Lung (tissue), 12 donors: ENCODE data around the gene TMEM221. TPM values are rescaled to one million over a fixed set of nuclear protein-coding genes. Genes with fewer than 3 reads are reported as not detected.

ENCODE experiments used
- ATAC-seq: fragments of 200-7000 bp; cut with Tn5 transposase; one replicate; pipeline ENCODE4 v1.9.1; 2020; ENCODE audit warnings: moderate number of reproducible peaks; ENCODE audit not compliant: insufficient read depth, low FRiP score
- DNase-seq, 3 donors: peaks; one replicate each; pipeline ENCODE4 v3.0.0-alpha.2; 2013 to 2017
- H3K27ac ChIP-seq, 2 donors: one replicate each; pipeline ENCODE4 v1.5.1; 2013; ENCODE audit warnings: mild to moderate bottlenecking in 2 of 2, moderate library complexity in 2 of 2, control low read depth in 1 of 2, inconsistent platforms in 1 of 2, low read depth in 1 of 2, low read length in 1 of 2
- H3K27me3 ChIP-seq, 3 donors: one replicate each; pipeline ENCODE4 v1.5.1; 2013; ENCODE audit warnings: low read length in 2 of 3; ENCODE audit not compliant: control insufficient read depth in 3 of 3, insufficient read depth in 3 of 3
- H3K36me3 ChIP-seq, 4 donors: one replicate each; pipeline ENCODE4 v1.5.1; 2013; ENCODE audit warnings: low read length in 4 of 4, mild to moderate bottlenecking in 1 of 4, moderate library complexity in 1 of 4; ENCODE audit not compliant: control insufficient read depth in 4 of 4, insufficient read depth in 4 of 4
- H3K4me1 ChIP-seq, 5 donors: one replicate each; pipeline ENCODE4 v1.5.1; 2013; ENCODE audit warnings: low read length in 5 of 5, mild to moderate bottlenecking in 2 of 5, moderate library complexity in 1 of 5; ENCODE audit not compliant: control insufficient read depth in 5 of 5, insufficient read depth in 5 of 5
- H3K4me3 ChIP-seq: one replicate; pipeline ENCODE4 v1.5.1; 2013; ENCODE audit warnings: mild to moderate bottlenecking, control low read depth, moderate library complexity
- H3K9ac ChIP-seq, 2 donors: one replicate each; pipeline ENCODE4 v1.5.1; 2013; ENCODE audit warnings: low read length in 2 of 2, control low read depth in 1 of 2; ENCODE audit not compliant: insufficient read depth in 1 of 2
- H3K9me3 ChIP-seq, 4 donors: one replicate each; pipeline ENCODE4 v1.5.1; 2013; ENCODE audit warnings: low read length in 3 of 4, mild to moderate bottlenecking in 1 of 4, moderate library complexity in 1 of 4; ENCODE audit not compliant: control insufficient read depth in 4 of 4, insufficient read depth in 3 of 4
- CTCF ChIP-seq: IDR thresholded peaks from 2 replicates; pipeline ENCODE4 v1.5.1; 2012; ENCODE audit warnings: mild to moderate bottlenecking; ENCODE audit errors: control extremely low read depth, extremely low read depth
- WGBS, 2 donors: extraction: QIAGEN DNeasy Blood & Tissue Kit; methylation state at CpG; one replicate each; pipeline ENCODE4 v1.1.7; 2013; 5-methylcytosine and 5-hydroxymethylcytosine counted together
- polyA plus RNA-seq, 2 donors: library from polyadenylated mRNA; stranded (reverse); fragments of 200-250 nt; gene quantifications; one replicate each; pipeline ENCODE4 v1.2.1, GENCODE V29; 2013
- total RNA-seq, 2 donors: library from RNA; depleted of rRNA in 1 of 2; stranded (reverse); fragments of >200 nt in 1 of 2; gene quantifications; one replicate each; pipeline ENCODE4 v1.2.1, GENCODE V29; 2014 to 2021
- donor health status: control.
- donor health status: control.
- donor health status: Bipolar disorder and iron deficiency.
- donor health status: healthy.
- donor health status: DM: yes; HTN: yes; CAD: no.

Gene TMEM221
- total and polyA plus RNA-seq, 4 donors = 0.06 to 0.57 (median 0.10) TPM

- Histone ChIP-seq H3K27me3 (no peaks in the 10 kb centered on the region), H3K36me3 (peaks cover 0 to 12% (median 7%) of the 10 kb centered on the region in 4 donors), H3K4me3 (no peak overlapping the region), H3K9ac (no peak overlapping the region), H3K27ac (no peak overlapping the region), H3K4me1 (peaks cover 0 to 11% (median 5%) of the 10 kb centered on the region in 5 donors), H3K9me3 (no peaks in the 10 kb centered on the region)
- ATAC-seq = no peak
- 63 to 67% methylated on average over 9 of the region's 9 CpGs for WGBS, 2 donors
- no peak for DNase-seq
- no peak for TF ChIP-seq CTCF
Measured at GRCh38 chr19:17495639-17496296, 47.3 kb upstream of the TMEM221 start.

GRCh38 chr19:17491287-17491686, 42.8 kb upstream of the TMEM221 start:
- 87 to 93% methylated on average over 5 of the region's 5 CpGs for WGBS, 2 donors
- no peak overlapping the region for H3K9ac ChIP-seq
- H3K4me1 ChIP-seq = peaks cover 0 to 8% (median 0%) of the 10 kb centered on the region in 5 donors
- no peak overlapping the region for H3K27ac ChIP-seq
- no peak for DNase-seq
- no peaks in the 10 kb centered on the region for H3K9me3 ChIP-seq
- ATAC-seq = no peak
- no peak overlapping the region for H3K4me3 ChIP-seq
- no peaks in the 10 kb centered on the region for H3K27me3 ChIP-seq
- TF ChIP-seq CTCF = no peak
- peaks cover 0 to 8% (median 4%) of the 10 kb centered on the region in 4 donors for H3K36me3 ChIP-seq

GRCh38 chr19:17490411-17490810, 41.9 kb upstream of the TMEM221 start:
- no peak overlapping the region for H3K27ac ChIP-seq
- ATAC-seq (no peak), DNase-seq (no peak)
- no peak for TF ChIP-seq CTCF
- no peaks in the 10 kb centered on the region for H3K27me3 ChIP-seq
- H3K9me3 ChIP-seq = no peaks in the 10 kb centered on the region
- peaks cover 0 to 8% (median 4%) of the 10 kb centered on the region in 4 donors for H3K36me3 ChIP-seq
- no peak overlapping the region for H3K4me3 ChIP-seq
- no peak overlapping the region for H3K9ac ChIP-seq
- H3K4me1 ChIP-seq = peaks cover 0 to 8% (median 0%) of the 10 kb centered on the region in 5 donors
- WGBS, 2 donors = 54 to 62% methylated on average over 4 of the region's 4 CpGs
